CD4-positive, CD25-positive, alpha-beta regulatory T cell (primary cell): ENCODE data around the gene RBM41. TPM values are rescaled to one million over a fixed set of nuclear protein-coding genes. Genes with fewer than 3 reads are reported as not detected.

Experiments used
- ATAC-seq, 2 donors: fragments of 150-1000 bp; cut with Tn5 transposase; one replicate each; pipeline ENCODE4 v1.10.0; 2021; ENCODE audit warnings: low read depth in 2 of 2, moderate number of reproducible peaks in 2 of 2, moderate library complexity in 1 of 2
- DNase-seq, 3 donors: peaks; one replicate each; pipeline versions ENCODE4 v3.0.0 to v3.0.0-alpha.2; 2012 to 2022; ENCODE audit warnings: mixed read lengths in 1 of 3
- H3K27ac ChIP-seq: one replicate; pipeline ENCODE4 v1.7.0; 2013; ENCODE audit warnings: mild to moderate bottlenecking, low read length; ENCODE audit not compliant: insufficient read depth, poor library complexity, severe bottlenecking
- H3K27me3 ChIP-seq: one replicate; pipeline ENCODE4 v1.7.0; 2013; ENCODE audit warnings: low read length; ENCODE audit not compliant: control insufficient read depth, insufficient read depth
- H3K36me3 ChIP-seq: one replicate; pipeline ENCODE4 v1.7.0; 2013; ENCODE audit warnings: mild to moderate bottlenecking, low read length, moderate library complexity; ENCODE audit not compliant: control insufficient read depth, insufficient read depth
- H3K4me1 ChIP-seq: 2 replicates; pipeline ENCODE4 v1.7.0; 2013; ENCODE audit warnings: mild to moderate bottlenecking, low read length; ENCODE audit not compliant: insufficient read depth, control insufficient read depth, poor library complexity, severe bottlenecking
- H3K4me3 ChIP-seq: one replicate; pipeline ENCODE4 v1.7.0; 2013; ENCODE audit warnings: low read depth, mild to moderate bottlenecking, low read length, moderate library complexity
- H3K9me3 ChIP-seq, 2 experiments: 1 replicate in 1 of 2; 2 replicates in 1 of 2; pipeline ENCODE4 v1.7.0; 2013; ENCODE audit warnings: low read length in 2 of 2, mild to moderate bottlenecking in 1 of 2, moderate library complexity in 1 of 2; ENCODE audit not compliant: control insufficient read depth in 2 of 2
- H3K27ac Mint-ChIP-seq, 3 donors: one replicate each; pipeline ENCODE4 v1.8.0; 2020 to 2022; ENCODE audit warnings: mild to moderate bottlenecking in 3 of 3, mixed read lengths in 3 of 3, moderate library complexity in 2 of 3
- H3K27me3 Mint-ChIP-seq: one replicate; pipeline ENCODE4 v1.8.0; 2022; ENCODE audit warnings: mild to moderate bottlenecking, mixed read lengths
- H3K36me3 Mint-ChIP-seq: one replicate; pipeline ENCODE4 v1.8.0; 2020; ENCODE audit warnings: mixed read lengths
- H3K4me1 Mint-ChIP-seq, 4 donors: one replicate each; pipeline ENCODE4 v1.8.0; 2020 to 2022; ENCODE audit warnings: mixed read lengths in 4 of 4, mild to moderate bottlenecking in 1 of 4
- H3K4me3 Mint-ChIP-seq, 4 donors: one replicate each; pipeline ENCODE4 v1.8.0; 2020 to 2022; ENCODE audit warnings: mild to moderate bottlenecking in 4 of 4, mixed read lengths in 4 of 4, moderate library complexity in 3 of 4
- H3K9me3 Mint-ChIP-seq, 7 donors: one replicate each; pipeline ENCODE4 v1.8.0; 2020 to 2022; ENCODE audit warnings: mixed read lengths in 7 of 7, mild to moderate bottlenecking in 3 of 7, moderate library complexity in 2 of 7
- polyA plus RNA-seq, 4 donors: library from polyadenylated mRNA; unstranded; fragments of 300-500 nt; fragmentation: Illumina TruSeq; gene quantifications; one replicate each; pipeline ENCODE4 v1.2.3, GENCODE V29; 2021
- total RNA-seq: library from RNA; stranded (reverse); gene quantifications from one replicate; pipeline ENCODE4 v1.2.3, GENCODE V29; 2022

Gene RBM41
- total and polyA plus RNA-seq, 5 donors from 2014 or later, result 5.3 to 16.8 (median 10.2) TPM

DNA sequence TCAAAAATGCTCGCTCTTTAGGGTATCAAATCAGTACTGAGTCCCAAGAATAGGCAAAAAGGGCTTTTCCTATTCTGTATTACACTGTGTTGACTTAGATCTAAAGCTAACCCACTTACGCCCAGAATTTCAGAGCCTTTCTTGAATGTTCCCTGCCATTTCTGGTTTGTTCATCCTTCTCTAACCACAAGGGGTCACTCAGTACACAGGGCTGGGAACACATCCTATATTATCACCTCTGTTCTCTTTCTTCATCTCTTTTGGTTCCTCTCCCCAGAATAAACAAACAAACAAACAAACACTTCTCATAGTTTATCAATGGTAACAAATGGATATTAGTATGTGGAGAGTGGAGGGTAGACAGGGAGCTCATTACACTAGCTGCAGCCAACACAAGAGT is 93.1 kb downstream of the RBM41 start:
- H3K4me3 Mint-ChIP-seq, result no peak overlapping the region
- H3K4me3 ChIP-seq, result no peak overlapping the region
- no peaks in the 10 kb centered on the region for H3K9me3 Mint-ChIP-seq
- ATAC-seq (no peak), DNase-seq (peak in 2 of 3 donors; percentile 9 to 29)
- H3K4me1 ChIP-seq, result no peaks in the 10 kb centered on the region
- no peak overlapping the region for H3K27ac ChIP-seq
- H3K36me3 Mint-ChIP-seq, result no peaks in the 10 kb centered on the region
- no peaks in the 10 kb centered on the region for H3K4me1 Mint-ChIP-seq
- H3K27me3 ChIP-seq, result no peaks in the 10 kb centered on the region
- H3K27ac Mint-ChIP-seq, result no peak overlapping the region
- no peaks in the 10 kb centered on the region for H3K9me3 ChIP-seq
- H3K27me3 Mint-ChIP-seq, result peaks cover 9% of the 10 kb centered on the region
- no peaks in the 10 kb centered on the region for H3K36me3 ChIP-seq

- Histone ChIP-seq H3K4me1 (no peaks in the 10 kb centered on the region), H3K27me3 (no peaks in the 10 kb centered on the region), H3K9me3 (no peaks in the 10 kb centered on the region), H3K36me3 (no peaks in the 10 kb centered on the region), H3K4me3 (no peak overlapping the region), H3K27ac (no peak overlapping the region)
- Mint-ChIP-seq H3K9me3 (peaks cover 0 to 1% (median 0%) of the 10 kb centered on the region in 7 donors), H3K36me3 (no peaks in the 10 kb centered on the region), H3K4me1 (no peaks in the 10 kb centered on the region), H3K27ac (no peak overlapping the region), H3K4me3 (no peak overlapping the region), H3K27me3 (no peaks in the 10 kb centered on the region)
- DNase-seq, result no peak
- ATAC-seq, result no peak
Observed at GRCh38 chrX:107014936-107015335, 103.7 kb downstream of the RBM41 start.

Other genes with a start within 250 kb of the RBM41 start
- not detected for gene RIPPLY1, start 215.5 kb downstream of the RBM41 start, total RNA-seq
- gene RIPPLY1, start 215.5 kb downstream of the RBM41 start, polyA plus RNA-seq, result not detected
- not detected for gene CLDN2, start 198.4 kb downstream of the RBM41 start, total RNA-seq
- not detected for gene CLDN2, start 198.4 kb downstream of the RBM41 start, polyA plus RNA-seq
- gene MORC4, start 118.6 kb downstream of the RBM41 start, total RNA-seq, result 12.1 TPM
- 1 to 10 TPM; 6.7 to 7.8 (median 7.5) TPM for gene MORC4, start 118.6 kb downstream of the RBM41 start, polyA plus RNA-seq
- gene NUP62CL, start 87.6 kb upstream of the RBM41 start, total RNA-seq, result 3.3 TPM
- 1 to 10 TPM in 3 of 4 donors, under 1 TPM in 1; 0.80 to 2.3 (median 1.4) TPM for gene NUP62CL, start 87.6 kb upstream of the RBM41 start, polyA plus RNA-seq
- gene DNAAF6, start 87.8 kb upstream of the RBM41 start, total RNA-seq, result not detected
- not detected for gene DNAAF6, start 87.8 kb upstream of the RBM41 start, polyA plus RNA-seq